ENCODE measurements around the gene CRYBA4.

GRCh38 chr22:26617271-26618199 lies 4.2 kb upstream of the CRYBA4 start, which contains the start of gene CRYBB1:
- TF ChIP-seq, protein P1, sequence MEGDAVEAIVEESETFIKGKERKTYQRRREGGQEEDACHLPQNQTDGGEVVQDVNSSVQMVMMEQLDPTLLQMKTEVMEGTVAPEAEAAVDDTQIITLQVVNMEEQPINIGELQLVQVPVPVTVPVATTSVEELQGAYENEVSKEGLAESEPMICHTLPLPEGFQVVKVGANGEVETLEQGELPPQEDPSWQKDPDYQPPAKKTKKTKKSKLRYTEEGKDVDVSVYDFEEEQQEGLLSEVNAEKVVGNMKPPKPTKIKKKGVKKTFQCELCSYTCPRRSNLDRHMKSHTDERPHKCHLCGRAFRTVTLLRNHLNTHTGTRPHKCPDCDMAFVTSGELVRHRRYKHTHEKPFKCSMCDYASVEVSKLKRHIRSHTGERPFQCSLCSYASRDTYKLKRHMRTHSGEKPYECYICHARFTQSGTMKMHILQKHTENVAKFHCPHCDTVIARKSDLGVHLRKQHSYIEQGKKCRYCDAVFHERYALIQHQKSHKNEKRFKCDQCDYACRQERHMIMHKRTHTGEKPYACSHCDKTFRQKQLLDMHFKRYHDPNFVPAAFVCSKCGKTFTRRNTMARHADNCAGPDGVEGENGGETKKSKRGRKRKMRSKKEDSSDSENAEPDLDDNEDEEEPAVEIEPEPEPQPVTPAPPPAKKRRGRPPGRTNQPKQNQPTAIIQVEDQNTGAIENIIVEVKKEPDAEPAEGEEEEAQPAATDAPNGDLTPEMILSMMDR (conservative IDR thresholded peaks at IDR 0.05), result no peak
- TF ChIP-seq ZFX (IDR thresholded peaks at IDR 0.05), result no peak
